ENCODE data around the gene MED17.

DNA sequence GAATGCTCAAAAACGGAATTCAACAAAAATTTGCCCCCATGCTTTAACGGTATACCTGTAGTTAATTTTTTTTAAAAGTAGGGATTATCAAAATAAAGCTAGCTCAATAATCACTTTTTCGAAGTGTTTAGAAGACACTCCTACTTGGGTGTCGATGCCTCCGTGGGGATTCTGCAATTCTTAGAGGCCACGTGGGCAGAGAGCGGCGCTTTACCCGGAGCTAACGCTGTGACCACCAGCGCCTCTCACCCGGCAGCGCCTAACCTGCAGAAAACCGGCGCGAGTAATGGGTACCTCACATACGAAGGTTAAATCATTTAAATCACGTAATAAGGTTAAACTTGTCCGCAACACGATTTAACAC is 43.4 kb upstream of the MED17 start:
- TF ChIP-seq FOSL1 (IDR thresholded peaks at IDR 0.05; ENCODE audit: low read depth) (0 out of 2 replicates have a peak, but pooled peaks have one; percentile 13), POLR2A (IDR thresholded peaks at IDR 0.05; ENCODE audit: borderline replicate concordance, extremely low read depth, insufficient read depth, insufficient read length) (no peak)
